Measurements from ENCODE around the gene DLGAP4. TPM values are rescaled to one million over a fixed set of nuclear protein-coding genes. Genes with fewer than 3 reads are reported as not detected.
A peak's percentile ranks its signal among the peaks of the same experiment; 100 is the strongest.
"Not testable (repeated sequence)": the region's sequence is repeated elsewhere in the genome, so short reads cannot be mapped to it uniquely, and the experiment has no call there.

The DLGAP4 gene
- total RNA-seq, 1 donor from 2014 or later: 77.3 TPM

GRCh38 chr20:36469973-36470372, 163.8 kb downstream of the DLGAP4 start:
- Histone ChIP-seq H3K27ac (no peak overlapping the region), H3K27me3 (no peaks in the 10 kb centered on the region), H3K36me3 (no peaks in the 10 kb centered on the region), H3K4me3 (no peak overlapping the region), H3K9me3 (no peaks in the 10 kb centered on the region), H3K4me1 (peaks cover 97% of the 10 kb centered on the region)
- DNase-seq (ENCODE audit: extremely low spot score in 2 of 2): no peak
- intact Hi-C loops (cut with DNase I): no loop called here
- TF ChIP-seq CTCF (IDR thresholded peaks at IDR 0.05) (no peak), POLR2A (IDR thresholded peaks at IDR 0.05) (no peak), POLR2AphosphoS5 (IDR thresholded peaks at IDR 0.05; ENCODE audit: insufficient read depth in 1 of 2, low read depth in 1 of 2) (no peak)

GRCh38 chr20:36471885-36472636, 165.9 kb downstream of the DLGAP4 start:
- Histone ChIP-seq H3K4me1 (peaks cover 86% of the 10 kb centered on the region), H3K27ac (peak overlapping the region; percentile 90)

GRCh38 chr20:36472637-36473090, 166.5 kb downstream of the DLGAP4 start:
- Histone ChIP-seq H3K27ac (peak overlapping the region; percentile 90), H3K27me3 (no peaks in the 10 kb centered on the region), H3K4me1 (peaks cover 81% of the 10 kb centered on the region), H3K4me3 (peak overlapping the region; percentile 30 to 37), H3K36me3 (no peaks in the 10 kb centered on the region), H3K9me3 (no peaks in the 10 kb centered on the region)
- TF ChIP-seq POLR2A (IDR thresholded peaks at IDR 0.05) (no peak), POLR2AphosphoS5 (IDR thresholded peaks at IDR 0.05; ENCODE audit: insufficient read depth in 1 of 2, low read depth in 1 of 2) (peak; percentile 37 to 50), CTCF (IDR thresholded peaks at IDR 0.05) (no peak)
- DNase-seq (ENCODE audit: extremely low spot score in 2 of 2): no peak
- intact Hi-C loops (cut with DNase I): no loop called here

More at GRCh38 chr20:36471885-36472636, 165.9 kb downstream of the DLGAP4 start:
- Histone ChIP-seq H3K4me3 (peak overlapping the region; percentile 30 to 37), H3K27me3 (no peaks in the 10 kb centered on the region), H3K36me3 (no peaks in the 10 kb centered on the region), H3K9me3 (no peaks in the 10 kb centered on the region)
- DNase-seq (ENCODE audit: extremely low spot score in 2 of 2): no peak
- intact Hi-C loops (cut with DNase I): no loop called here
- TF ChIP-seq POLR2A (IDR thresholded peaks at IDR 0.05) (no peak), CTCF (IDR thresholded peaks at IDR 0.05) (no peak), POLR2AphosphoS5 (IDR thresholded peaks at IDR 0.05; ENCODE audit: insufficient read depth in 1 of 2, low read depth in 1 of 2) (no peak)

- peak overlapping the region; percentile 30 to 37 for H3K4me3 ChIP-seq
- H3K36me3 ChIP-seq: no peaks in the 10 kb centered on the region
- DNase-seq (ENCODE audit: extremely low spot score in 2 of 2): no peak
- H3K27me3 ChIP-seq: no peaks in the 10 kb centered on the region
- peak overlapping the region; percentile 90 for H3K27ac ChIP-seq
- H3K9me3 ChIP-seq: no peaks in the 10 kb centered on the region
- intact Hi-C loops (cut with DNase I): no loop called here
- TF ChIP-seq POLR2A (IDR thresholded peaks at IDR 0.05) (no peak), CTCF (IDR thresholded peaks at IDR 0.05) (no peak), POLR2AphosphoS5 (IDR thresholded peaks at IDR 0.05; ENCODE audit: insufficient read depth in 1 of 2, low read depth in 1 of 2) (no peak)
- peaks cover 81% of the 10 kb centered on the region for H3K4me1 ChIP-seq
These were observed 167.0 kb downstream of the DLGAP4 start for GRCh38 chr20:36473164-36473563.

- Histone ChIP-seq H3K36me3 (no peaks in the 10 kb centered on the region), H3K4me1 (peaks cover 79% of the 10 kb centered on the region), H3K9me3 (no peaks in the 10 kb centered on the region), H3K27ac (peak overlapping the region; percentile 90), H3K4me3 (no peak overlapping the region), H3K27me3 (no peaks in the 10 kb centered on the region)
- TF ChIP-seq POLR2A (IDR thresholded peaks at IDR 0.05) (no peak), CTCF (IDR thresholded peaks at IDR 0.05) (no peak), POLR2AphosphoS5 (IDR thresholded peaks at IDR 0.05; ENCODE audit: insufficient read depth in 1 of 2, low read depth in 1 of 2) (no peak)
- intact Hi-C loops (cut with DNase I): no loop called here
- no peak for DNase-seq (ENCODE audit: extremely low spot score in 2 of 2)
These were observed 168.4 kb downstream of the DLGAP4 start for GRCh38 chr20:36474563-36474962.

- peaks cover 78% of the 10 kb centered on the region for H3K4me1 ChIP-seq
- H3K36me3 ChIP-seq; intact Hi-C loops (cut with DNase I); H3K27me3 ChIP-seq; H3K9me3 ChIP-seq; DNase-seq (ENCODE audit: extremely low spot score in 2 of 2); H3K4me3 ChIP-seq: not testable (repeated sequence)
- peak overlapping the region; percentile 90 for H3K27ac ChIP-seq
These were observed 168.9 kb downstream of the DLGAP4 start for GRCh38 chr20:36475054-36475453.
